Caco-2 (cell line): ENCODE results near the gene SLIRP. TPM values are rescaled to one million over a fixed set of nuclear protein-coding genes. Genes with fewer than 3 reads are reported as not detected.

Experiments
- BruUV-seq: library from RNA; stranded (reverse); fragments of 400-500 nt; replicated peaks from 2 replicates; lab custom pipeline; 2021; lab: Mats Ljungman, UMichigan
- CTCF ChIA-PET: fragments of 300-600 bp; sonication (Branson Sonifier 250); formaldehyde crosslinking; loops from one replicate; lab custom pipeline; 2022; ENCODE audit warnings: antibody characterized with exemption; lab: Charles Lee
- POLR2A ChIA-PET: fragments of 300-600 bp; sonication (Branson Sonifier 250); formaldehyde crosslinking; loops from one replicate; lab custom pipeline; 2022; ENCODE audit warnings: antibody characterized with exemption; lab: Charles Lee
- DNase-seq, 2 experiments: peaks; one replicate each; pipeline versions ENCODE4 v3.0.0 to v3.0.0-alpha.2; 2020 to 2022
- H3K27me3 ChIP-seq: replicated peaks from 2 replicates; pipeline ENCODE4 v1.6.0; 2011; ENCODE audit warnings: low read length; ENCODE audit not compliant: control insufficient read depth, insufficient read depth
- H3K36me3 ChIP-seq: 2 replicates; pipeline ENCODE4 v1.5.1; 2011; ENCODE audit warnings: low read length; ENCODE audit not compliant: control insufficient read depth, insufficient read depth
- H3K4me1 ChIP-seq: fragments of 250-450 bp; sonication (Bioruptor Pico); 2 replicates; pipeline ENCODE4 v1.5.1; 2020; ENCODE audit warnings: mild to moderate bottlenecking
- H3K4me3 ChIP-seq: 2 replicates; pipeline ENCODE4 v1.5.1; 2011; ENCODE audit warnings: low read depth, mild to moderate bottlenecking, control low read depth, low read length
- H3K9me3 ChIP-seq: fragments of 250-450 bp; sonication (Bioruptor Pico); 2 replicates; pipeline ENCODE4 v1.5.1; 2020; ENCODE audit warnings: mild to moderate bottlenecking, moderate library complexity
- H3K27ac Mint-ChIP-seq: one replicate; pipeline ENCODE4 v1.8.0; 2022; ENCODE audit warnings: mixed read lengths; ENCODE audit not compliant: unreplicated experiment
- H3K27me3 Mint-ChIP-seq: one replicate; pipeline ENCODE4 v1.8.0; 2022; ENCODE audit warnings: mixed read lengths; ENCODE audit not compliant: insufficient read depth, unreplicated experiment
- H3K36me3 Mint-ChIP-seq: one replicate; pipeline ENCODE4 v1.8.0; 2022; ENCODE audit warnings: mild to moderate bottlenecking, mixed read lengths; ENCODE audit not compliant: insufficient read depth, unreplicated experiment
- H3K4me1 Mint-ChIP-seq: one replicate; pipeline ENCODE4 v1.8.0; 2022; ENCODE audit warnings: low read depth, mixed read lengths; ENCODE audit not compliant: unreplicated experiment
- H3K4me3 Mint-ChIP-seq: one replicate; pipeline ENCODE4 v1.8.0; 2022; ENCODE audit warnings: mild to moderate bottlenecking, moderate library complexity, mixed read lengths; ENCODE audit not compliant: unreplicated experiment
- H3K9me3 Mint-ChIP-seq: one replicate; pipeline ENCODE4 v1.8.0; 2022; ENCODE audit warnings: mixed read lengths; ENCODE audit not compliant: unreplicated experiment
- intact Hi-C: fragments of 100-400 bp; cut with micrococcal nuclease; formaldehyde crosslinking; loops from one replicate; pipeline ENCODE4 v1.10.0; 2022; ENCODE audit not compliant: unreplicated experiment
- total RNA-seq: library from RNA; stranded (reverse); gene quantifications from 2 replicates; pipeline ENCODE4 v1.2.3, GENCODE V29; 2022
- TF ChIP-seq, protein P1 (sequence below), 2 experiments: fragments of 200-600 bp in 1 of 2; IDR thresholded peaks; 1 replicate in 1 of 2; 2 replicates in 1 of 2; pipeline versions ENCODE4 v1.5.1 to v1.8.0; 2011 to 2022; ENCODE audit warnings: antibody characterized with exemption in 1 of 2, control low read depth in 1 of 2, inconsistent platforms in 1 of 2, low read depth in 1 of 2, low read length in 1 of 2, mild to moderate bottlenecking in 1 of 2, moderate library complexity in 1 of 2; ENCODE audit not compliant: insufficient read depth in 1 of 2, severe bottlenecking in 1 of 2, unreplicated experiment in 1 of 2

SLIRP gene
- total RNA-seq, 1 experiment from 2014 or later: 204 TPM

DNA sequence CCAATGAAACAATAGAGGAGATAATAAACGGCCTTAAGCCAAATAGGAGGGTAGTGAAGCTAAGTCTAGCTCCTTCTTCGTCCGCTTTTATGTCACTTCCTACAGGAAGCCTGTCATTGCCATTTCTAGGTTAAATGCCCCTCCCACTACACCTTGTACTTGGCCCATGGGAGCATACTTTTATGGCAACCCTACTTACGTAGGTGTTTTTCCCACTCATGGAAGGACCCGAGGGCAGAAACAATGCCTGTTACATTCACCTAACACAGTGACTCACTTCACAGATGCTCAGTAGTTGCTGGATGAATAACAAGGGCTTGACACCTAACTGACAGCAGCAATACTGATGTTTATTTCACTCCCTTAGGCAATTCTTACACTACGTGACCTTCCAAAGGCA, 44.6 kb upstream of the SLIRP start:
- DNase-seq: no peak
- Mint-ChIP-seq H3K9me3 (no peaks in the 10 kb centered on the region), H3K27ac (no peak overlapping the region), H3K4me3 (no peak overlapping the region), H3K27me3 (no peaks in the 10 kb centered on the region), H3K4me1 (no peaks in the 10 kb centered on the region), H3K36me3 (no peaks in the 10 kb centered on the region)
- no peak overlapping the region for H3K4me3 ChIP-seq
- TF ChIP-seq, protein P1, sequence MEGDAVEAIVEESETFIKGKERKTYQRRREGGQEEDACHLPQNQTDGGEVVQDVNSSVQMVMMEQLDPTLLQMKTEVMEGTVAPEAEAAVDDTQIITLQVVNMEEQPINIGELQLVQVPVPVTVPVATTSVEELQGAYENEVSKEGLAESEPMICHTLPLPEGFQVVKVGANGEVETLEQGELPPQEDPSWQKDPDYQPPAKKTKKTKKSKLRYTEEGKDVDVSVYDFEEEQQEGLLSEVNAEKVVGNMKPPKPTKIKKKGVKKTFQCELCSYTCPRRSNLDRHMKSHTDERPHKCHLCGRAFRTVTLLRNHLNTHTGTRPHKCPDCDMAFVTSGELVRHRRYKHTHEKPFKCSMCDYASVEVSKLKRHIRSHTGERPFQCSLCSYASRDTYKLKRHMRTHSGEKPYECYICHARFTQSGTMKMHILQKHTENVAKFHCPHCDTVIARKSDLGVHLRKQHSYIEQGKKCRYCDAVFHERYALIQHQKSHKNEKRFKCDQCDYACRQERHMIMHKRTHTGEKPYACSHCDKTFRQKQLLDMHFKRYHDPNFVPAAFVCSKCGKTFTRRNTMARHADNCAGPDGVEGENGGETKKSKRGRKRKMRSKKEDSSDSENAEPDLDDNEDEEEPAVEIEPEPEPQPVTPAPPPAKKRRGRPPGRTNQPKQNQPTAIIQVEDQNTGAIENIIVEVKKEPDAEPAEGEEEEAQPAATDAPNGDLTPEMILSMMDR (IDR thresholded peaks at IDR 0.05; ENCODE audit: insufficient read depth in 1 of 2, low read depth in 1 of 2, low read length in 1 of 2, severe bottlenecking in 1 of 2, unreplicated experiment in 1 of 2): no peak
- ChIA-PET CTCF (no interaction called here), POLR2A (no interaction called here)
- no TSS peak for BruUV-seq
- H3K36me3 ChIP-seq: no peaks in the 10 kb centered on the region
- H3K9me3 ChIP-seq: no peaks in the 10 kb centered on the region
- no peaks in the 10 kb centered on the region for H3K4me1 ChIP-seq
- intact Hi-C loops: no loop called here
- H3K27me3 ChIP-seq: no peaks in the 10 kb centered on the region

DNA sequence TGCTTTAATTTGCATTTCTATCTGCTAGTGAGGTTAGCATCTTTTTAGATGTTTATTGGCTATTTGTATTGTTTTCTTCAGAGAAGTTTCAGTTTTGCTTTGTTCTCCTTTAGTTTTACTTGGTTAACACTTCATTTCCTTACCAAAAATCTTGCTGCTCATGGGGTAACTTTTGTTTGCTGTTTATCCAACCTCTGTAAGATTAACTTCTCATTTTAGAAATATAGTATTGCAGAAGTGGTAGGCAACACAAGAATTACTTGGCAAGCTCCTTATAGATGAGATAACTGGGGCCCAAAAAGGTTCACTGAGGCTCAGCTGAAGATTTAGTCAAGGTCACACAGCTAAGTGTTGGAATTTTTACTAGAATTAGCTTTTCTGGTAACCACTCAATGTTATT, 40.6 kb upstream of the SLIRP start:
- Mint-ChIP-seq H3K27me3 (no peaks in the 10 kb centered on the region), H3K4me1 (no peaks in the 10 kb centered on the region), H3K27ac (no peak overlapping the region), H3K4me3 (no peak overlapping the region), H3K36me3 (no peaks in the 10 kb centered on the region), H3K9me3 (no peaks in the 10 kb centered on the region)
- intact Hi-C loops: no loop called here
- CTCF ChIA-PET: no interaction called here
- TF ChIP-seq, protein P1 (IDR thresholded peaks at IDR 0.05; ENCODE audit: insufficient read depth in 1 of 2, low read depth in 1 of 2, low read length in 1 of 2, severe bottlenecking in 1 of 2, unreplicated experiment in 1 of 2): no peak
- Histone ChIP-seq H3K36me3 (no peaks in the 10 kb centered on the region), H3K4me3 (no peak overlapping the region), H3K9me3 (no peaks in the 10 kb centered on the region), H3K27me3 (no peaks in the 10 kb centered on the region), H3K4me1 (no peaks in the 10 kb centered on the region)
- BruUV-seq: no TSS peak
- POLR2A ChIA-PET: no interaction called here
- DNase-seq: no peak

DNA sequence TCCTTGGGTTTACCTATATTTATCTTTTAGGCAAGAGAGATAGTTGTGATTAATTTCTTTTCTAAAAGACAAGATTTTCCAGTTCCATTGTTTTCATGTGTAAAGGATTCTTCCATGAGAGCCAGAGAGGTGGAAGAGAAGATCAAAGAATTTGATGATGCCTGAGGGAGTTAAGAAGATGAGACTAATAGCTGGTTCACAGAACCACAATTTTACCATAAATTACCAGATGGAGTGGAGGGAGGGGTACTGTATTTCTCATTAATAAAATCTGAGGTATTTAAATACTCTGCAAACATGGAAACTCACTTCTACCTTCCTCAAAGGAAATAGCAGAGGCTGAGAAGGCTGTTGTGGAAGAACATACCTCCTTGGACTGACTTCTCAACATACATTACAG, 34.7 kb upstream of the SLIRP start:
- Histone ChIP-seq H3K36me3 (peaks cover 3% of the 10 kb centered on the region; the same call in 1 of the 2 replicates), H3K27me3 (no peaks in the 10 kb centered on the region), H3K9me3 (no peaks in the 10 kb centered on the region), H3K4me1 (no peaks in the 10 kb centered on the region), H3K4me3 (no peak overlapping the region)
- BruUV-seq: TSS peak; percentile 15
- H3K9me3 Mint-ChIP-seq: no peaks in the 10 kb centered on the region
- CTCF ChIA-PET: no interaction called here
- no peak for DNase-seq
- intact Hi-C loops: no loop called here
- no peaks in the 10 kb centered on the region for H3K27me3 Mint-ChIP-seq
- H3K4me1 Mint-ChIP-seq: no peaks in the 10 kb centered on the region
- H3K27ac Mint-ChIP-seq: no peak overlapping the region
- peaks cover 48% of the 10 kb centered on the region for H3K36me3 Mint-ChIP-seq
- TF ChIP-seq, protein P1 (IDR thresholded peaks at IDR 0.05; ENCODE audit: insufficient read depth in 1 of 2, low read depth in 1 of 2, low read length in 1 of 2, severe bottlenecking in 1 of 2, unreplicated experiment in 1 of 2): no peak
- POLR2A ChIA-PET: no interaction called here
- no peak overlapping the region for H3K4me3 Mint-ChIP-seq
